ENCODE measurements around the gene CTSZ. TPM values are rescaled to one million over a fixed set of nuclear protein-coding genes. Genes with fewer than 3 reads are reported as not detected.

The CTSZ gene
- total RNA-seq, 1 experiment from 2014 or later: 37.6 TPM

DNA sequence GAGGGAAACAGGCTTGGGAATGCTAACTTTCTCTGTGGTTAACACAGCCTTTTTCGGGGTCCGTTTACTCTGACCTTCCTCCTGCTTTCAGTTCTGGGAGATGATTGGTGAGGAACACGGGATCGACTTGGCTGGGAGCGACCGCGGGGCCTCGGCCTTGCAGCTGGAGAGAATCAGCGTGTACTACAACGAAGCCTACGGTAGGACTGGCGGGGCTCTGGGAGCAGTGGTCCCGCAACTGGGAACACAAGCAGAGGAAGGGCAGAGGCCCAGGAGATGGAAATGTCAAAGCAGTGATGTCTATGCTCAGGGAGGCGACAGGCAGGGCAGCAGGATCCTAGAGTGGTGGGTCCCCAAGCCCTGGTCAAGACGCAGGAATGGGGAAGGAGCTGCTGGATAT is 15.7 kb upstream of the CTSZ start:
- Histone ChIP-seq H2AK5ac (ENCODE audit: insufficient read length, low read length) (no peak overlapping the region), H4K20me1 (ENCODE audit: control insufficient read depth, insufficient read depth, insufficient read length) (no peaks in the 10 kb centered on the region), H3K79me2 (ENCODE audit: insufficient read depth, low read length) (no peaks in the 10 kb centered on the region), H3K18ac (ENCODE audit: insufficient read length, low read depth, low read length) (no peak overlapping the region), H3K4ac (ENCODE audit: low read depth, low read length) (no peak overlapping the region), H3K79me1 (ENCODE audit: insufficient read depth, low read depth, low read length, poor library complexity, severe bottlenecking) (no peaks in the 10 kb centered on the region), H3K14ac (ENCODE audit: insufficient read depth, low read length) (no peak overlapping the region), H2BK12ac (ENCODE audit: insufficient read length, low read depth, low read length) (no peak overlapping the region), H3K9ac (ENCODE audit: extremely low read depth, insufficient read length, low read length) (no peak overlapping the region), H3K9me3 (ENCODE audit: control insufficient read depth, low read depth, low read length) (no peaks in the 10 kb centered on the region), H2BK5ac (ENCODE audit: insufficient read length, low read length) (no peak overlapping the region), H2BK15ac (ENCODE audit: low read depth, low read length) (no peak overlapping the region), H3K27me3 (ENCODE audit: insufficient read depth, low read length) (no peaks in the 10 kb centered on the region), H4K5ac (ENCODE audit: insufficient read length, low read depth, low read length) (no peak overlapping the region), H3K23ac (ENCODE audit: insufficient read length, low read depth, low read length) (no peak overlapping the region), H3K4me2 (ENCODE audit: insufficient read depth, insufficient read length, low read length) (no peak overlapping the region), H3K23me2 (ENCODE audit: insufficient read length, low read depth, low read length, poor library complexity, severe bottlenecking) (no peaks in the 10 kb centered on the region), H3K27ac (ENCODE audit: insufficient read length, low read depth, low read length) (no peak overlapping the region), H2BK120ac (ENCODE audit: low read depth, low read length, poor library complexity, severe bottlenecking) (no peak overlapping the region), H2BK20ac (ENCODE audit: low read depth, low read length, poor library complexity, severe bottlenecking) (no peak overlapping the region), H2AFZ (ENCODE audit: low read length) (no peak overlapping the region), H3K56ac (ENCODE audit: insufficient read length, low read depth, low read length) (no peak overlapping the region), H4K91ac (ENCODE audit: insufficient read length, low read depth, low read length) (no peak overlapping the region), H3K4me1 (ENCODE audit: insufficient read depth, low read length) (no peaks in the 10 kb centered on the region), H4K8ac (replicated peaks; ENCODE audit: insufficient read length, low read depth, low read length) (no peak overlapping the region), H3T11ph (ENCODE audit: low read length) (no peak overlapping the region)
- Mint-ChIP-seq H3K27me3 (ENCODE audit: low read depth) (peaks cover 13% of the 10 kb centered on the region), H3K4me1 (peaks cover 23 to 30% of the 10 kb centered on the region in 2 experiments), H3K9me3 (no peaks in the 10 kb centered on the region), H3K27ac (peak overlapping the region in 1 of 3 experiments; percentile 62; a peak in 2 of 7 replicates), H3K4me3 (no peak overlapping the region), H3K36me3 (ENCODE audit: insufficient read depth in 1 of 3, low read depth in 3 of 3) (peaks cover 16 to 48% (median 37%) of the 10 kb centered on the region in 3 experiments; a peak in 6 of 7 replicates)
- DNase-seq: no peak
- WGBS (ENCODE audit: extremely low coverage, insufficient read length, low lambda C conversion rate): no CpG with 5 or more reads among the region's 15 CpGs
- TF ChIP-seq, protein P1, sequence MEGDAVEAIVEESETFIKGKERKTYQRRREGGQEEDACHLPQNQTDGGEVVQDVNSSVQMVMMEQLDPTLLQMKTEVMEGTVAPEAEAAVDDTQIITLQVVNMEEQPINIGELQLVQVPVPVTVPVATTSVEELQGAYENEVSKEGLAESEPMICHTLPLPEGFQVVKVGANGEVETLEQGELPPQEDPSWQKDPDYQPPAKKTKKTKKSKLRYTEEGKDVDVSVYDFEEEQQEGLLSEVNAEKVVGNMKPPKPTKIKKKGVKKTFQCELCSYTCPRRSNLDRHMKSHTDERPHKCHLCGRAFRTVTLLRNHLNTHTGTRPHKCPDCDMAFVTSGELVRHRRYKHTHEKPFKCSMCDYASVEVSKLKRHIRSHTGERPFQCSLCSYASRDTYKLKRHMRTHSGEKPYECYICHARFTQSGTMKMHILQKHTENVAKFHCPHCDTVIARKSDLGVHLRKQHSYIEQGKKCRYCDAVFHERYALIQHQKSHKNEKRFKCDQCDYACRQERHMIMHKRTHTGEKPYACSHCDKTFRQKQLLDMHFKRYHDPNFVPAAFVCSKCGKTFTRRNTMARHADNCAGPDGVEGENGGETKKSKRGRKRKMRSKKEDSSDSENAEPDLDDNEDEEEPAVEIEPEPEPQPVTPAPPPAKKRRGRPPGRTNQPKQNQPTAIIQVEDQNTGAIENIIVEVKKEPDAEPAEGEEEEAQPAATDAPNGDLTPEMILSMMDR (conservative IDR thresholded peaks at IDR 0.05): no peak

Data from H9 (cell line).